HG02981 (cell line): ENCODE measurements around the gene UCK2.
A peak's percentile ranks its signal among the peaks of the same experiment; 100 is the strongest.

Experiments
- ATAC-seq: cut with Tn5 transposase; IDR thresholded peaks from one replicate; pipeline ENCODE4 v1.9.1; 2021; ENCODE audit warnings: mild to moderate bottlenecking, moderate library complexity; ENCODE audit not compliant: unreplicated experiment

Gene UCK2

GRCh38 chr1:165897326-165898303, 70.2 kb downstream of the UCK2 start:
- ATAC-seq = no peak

GRCh38 chr1:165898837-165899236, 71.4 kb downstream of the UCK2 start:
- ATAC-seq = no peak

- no peak for ATAC-seq
These were observed 72.1 kb downstream of the UCK2 start for GRCh38 chr1:165899461-165899941.

GRCh38 chr1:165900576-165901380, 73.4 kb downstream of the UCK2 start:
- ATAC-seq = no peak

GRCh38 chr1:165902565-165902964, 75.2 kb downstream of the UCK2 start:
- no peak for ATAC-seq

GRCh38 chr1:165903672-165904071, 76.3 kb downstream of the UCK2 start:
- ATAC-seq = no peak

- no peak for ATAC-seq
These were observed 77.5 kb downstream of the UCK2 start for GRCh38 chr1:165904948-165905347.

GRCh38 chr1:165905853-165906252, 78.4 kb downstream of the UCK2 start:
- ATAC-seq = no peak

- no peak for ATAC-seq
These were observed 79.9 kb downstream of the UCK2 start for GRCh38 chr1:165907256-165907857.

- ATAC-seq = no peak
These were observed 83.5 kb downstream of the UCK2 start for GRCh38 chr1:165910764-165911421.

- no peak for ATAC-seq
These were observed 84.3 kb downstream of the UCK2 start for GRCh38 chr1:165911609-165912281.

- no peak for ATAC-seq
These were observed 85.2 kb downstream of the UCK2 start for GRCh38 chr1:165912638-165913037.

GRCh38 chr1:165914136-165914798, 86.9 kb downstream of the UCK2 start:
- peak; percentile 90 for ATAC-seq

GRCh38 chr1:165915480-165915879, 88.1 kb downstream of the UCK2 start:
- ATAC-seq = no peak

- no peak for ATAC-seq
These were observed 88.5 kb downstream of the UCK2 start for GRCh38 chr1:165915932-165916348.

- ATAC-seq = no peak
These were observed 89.8 kb downstream of the UCK2 start for GRCh38 chr1:165917166-165917565.

GRCh38 chr1:165924117-165924516, 96.7 kb downstream of the UCK2 start:
- no peak for ATAC-seq

- no peak for ATAC-seq
These were observed 98.2 kb downstream of the UCK2 start for GRCh38 chr1:165925498-165926079.

GRCh38 chr1:165927169-165927568, 99.8 kb downstream of the UCK2 start:
- peak; percentile 84 for ATAC-seq
